Gastrocnemius medialis (tissue), 4 donors: ENCODE results near the gene TNFAIP8L1.

Experiments
- POLR2A ChIP-seq, 2 donors: fragments of 450-650 bp; IDR thresholded peaks; one replicate each; pipeline ENCODE4 v1.6.1; 2017; ENCODE audit warnings: antibody characterized with exemption in 2 of 2, mild to moderate bottlenecking in 2 of 2, moderate library complexity in 2 of 2
- TF ChIP-seq, protein P1 (sequence below), 5 experiments: fragments of 450-650 bp in 3 of 5; fragments of 200-600 bp in 2 of 5; sonication (generic) in 2 of 5; IDR thresholded peaks in 4 of 5; conservative IDR thresholded peaks in 1 of 5; 1 replicate in 4 of 5; 2 replicates in 1 of 5; pipeline ENCODE4 v1.5.1; 2016 to 2019; ENCODE audit warnings: antibody characterized with exemption in 5 of 5, mild to moderate bottlenecking in 3 of 5, moderate library complexity in 3 of 5

DNA sequence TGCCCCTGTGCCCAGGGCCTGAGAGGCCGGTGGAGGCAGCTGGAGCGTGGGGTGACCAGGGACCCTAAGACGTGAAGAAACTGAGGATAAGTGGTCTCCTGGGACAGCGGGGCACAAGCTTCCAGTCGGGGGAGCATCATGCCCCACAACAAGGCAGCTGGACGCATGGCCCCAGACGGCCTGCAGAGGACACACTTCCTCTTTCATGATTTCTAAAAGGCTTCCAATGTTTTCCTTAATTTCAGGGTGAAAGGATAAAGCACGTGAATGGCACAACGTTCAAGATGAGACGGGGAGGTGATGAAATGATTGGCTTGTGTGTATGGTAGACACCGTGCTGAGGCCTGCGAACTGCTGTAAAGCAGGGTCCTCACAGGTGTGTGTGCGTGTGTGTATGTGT, 51.0 kb downstream of the TNFAIP8L1 start:
- TF ChIP-seq POLR2A (IDR thresholded peaks at IDR 0.05): no peak
- TF ChIP-seq, protein P1, sequence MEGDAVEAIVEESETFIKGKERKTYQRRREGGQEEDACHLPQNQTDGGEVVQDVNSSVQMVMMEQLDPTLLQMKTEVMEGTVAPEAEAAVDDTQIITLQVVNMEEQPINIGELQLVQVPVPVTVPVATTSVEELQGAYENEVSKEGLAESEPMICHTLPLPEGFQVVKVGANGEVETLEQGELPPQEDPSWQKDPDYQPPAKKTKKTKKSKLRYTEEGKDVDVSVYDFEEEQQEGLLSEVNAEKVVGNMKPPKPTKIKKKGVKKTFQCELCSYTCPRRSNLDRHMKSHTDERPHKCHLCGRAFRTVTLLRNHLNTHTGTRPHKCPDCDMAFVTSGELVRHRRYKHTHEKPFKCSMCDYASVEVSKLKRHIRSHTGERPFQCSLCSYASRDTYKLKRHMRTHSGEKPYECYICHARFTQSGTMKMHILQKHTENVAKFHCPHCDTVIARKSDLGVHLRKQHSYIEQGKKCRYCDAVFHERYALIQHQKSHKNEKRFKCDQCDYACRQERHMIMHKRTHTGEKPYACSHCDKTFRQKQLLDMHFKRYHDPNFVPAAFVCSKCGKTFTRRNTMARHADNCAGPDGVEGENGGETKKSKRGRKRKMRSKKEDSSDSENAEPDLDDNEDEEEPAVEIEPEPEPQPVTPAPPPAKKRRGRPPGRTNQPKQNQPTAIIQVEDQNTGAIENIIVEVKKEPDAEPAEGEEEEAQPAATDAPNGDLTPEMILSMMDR (IDR thresholded peaks at IDR 0.05 in 4 of 5, conservative IDR thresholded peaks at IDR 0.05 in 1 of 5): no peak
